Measurements from ENCODE around the gene BRIX1. TPM values are rescaled to one million over a fixed set of nuclear protein-coding genes. Genes with fewer than 3 reads are reported as not detected.

The BRIX1 gene
- total RNA-seq, 2 experiments from 2014 or later = 65.3 to 75.6 TPM

DNA sequence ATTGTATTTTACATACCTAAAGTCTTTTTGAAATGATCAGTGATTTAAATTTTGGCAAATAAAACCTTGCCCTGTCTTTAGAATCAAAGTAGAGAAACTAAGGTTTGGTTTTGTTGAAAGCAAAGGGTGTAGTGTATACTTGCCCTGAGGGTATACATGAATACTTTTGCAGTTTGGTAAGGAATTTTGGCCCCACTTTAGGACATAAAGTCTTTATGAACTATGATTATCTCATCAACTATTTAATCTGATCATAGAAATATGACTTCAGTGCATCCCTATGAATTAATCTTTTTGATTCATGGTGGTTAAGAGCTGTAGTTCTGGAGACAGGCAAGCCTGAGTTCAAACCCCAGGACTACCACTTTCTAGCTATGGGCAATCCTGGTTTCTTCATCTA is 17.9 kb upstream of the BRIX1 start:
- intact Hi-C loops (cut with micrococcal nuclease; ENCODE audit: unreplicated experiment) = loop anchor here (1.0 to 5.0 kb wide), 3 partner anchors 374 to 425 kb away; no protein-coding TSS in a partner anchor
- Histone ChIP-seq H4K20me1 (ENCODE audit: insufficient read depth, low read length) (no peaks in the 10 kb centered on the region), H3K4me3 (ENCODE audit: low read depth, low read length, poor library complexity, severe bottlenecking) (no peak overlapping the region), H3K36me3 (ENCODE audit: insufficient read depth, low read length) (peaks cover 14% of the 10 kb centered on the region), H3K9me3 (ENCODE audit: low read length) (no peaks in the 10 kb centered on the region), H3K27ac (ENCODE audit: low read depth, low read length, poor library complexity, severe bottlenecking) (no peak overlapping the region), H3K4me2 (ENCODE audit: low read length) (no peak overlapping the region), H3K4me1 (ENCODE audit: insufficient read depth, low read length, poor library complexity, severe bottlenecking) (no peaks in the 10 kb centered on the region), H2AFZ (ENCODE audit: low read length) (no peak overlapping the region), H3K9me2 (ENCODE audit: insufficient read depth, low read length) (no peaks in the 10 kb centered on the region), H3K79me2 (ENCODE audit: insufficient read depth, low read depth, low read length) (no peaks in the 10 kb centered on the region)
- no peak for TF ChIP-seq EZH2phosphoT487 (IDR thresholded peaks at IDR 0.05; ENCODE audit: borderline replicate concordance, low read depth, low read length)
- TF ChIP-seq, protein P1, sequence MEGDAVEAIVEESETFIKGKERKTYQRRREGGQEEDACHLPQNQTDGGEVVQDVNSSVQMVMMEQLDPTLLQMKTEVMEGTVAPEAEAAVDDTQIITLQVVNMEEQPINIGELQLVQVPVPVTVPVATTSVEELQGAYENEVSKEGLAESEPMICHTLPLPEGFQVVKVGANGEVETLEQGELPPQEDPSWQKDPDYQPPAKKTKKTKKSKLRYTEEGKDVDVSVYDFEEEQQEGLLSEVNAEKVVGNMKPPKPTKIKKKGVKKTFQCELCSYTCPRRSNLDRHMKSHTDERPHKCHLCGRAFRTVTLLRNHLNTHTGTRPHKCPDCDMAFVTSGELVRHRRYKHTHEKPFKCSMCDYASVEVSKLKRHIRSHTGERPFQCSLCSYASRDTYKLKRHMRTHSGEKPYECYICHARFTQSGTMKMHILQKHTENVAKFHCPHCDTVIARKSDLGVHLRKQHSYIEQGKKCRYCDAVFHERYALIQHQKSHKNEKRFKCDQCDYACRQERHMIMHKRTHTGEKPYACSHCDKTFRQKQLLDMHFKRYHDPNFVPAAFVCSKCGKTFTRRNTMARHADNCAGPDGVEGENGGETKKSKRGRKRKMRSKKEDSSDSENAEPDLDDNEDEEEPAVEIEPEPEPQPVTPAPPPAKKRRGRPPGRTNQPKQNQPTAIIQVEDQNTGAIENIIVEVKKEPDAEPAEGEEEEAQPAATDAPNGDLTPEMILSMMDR (conservative IDR thresholded peaks at IDR 0.05; ENCODE audit: low read length) = no peak
- no TSS peak for BruUV-seq (replicated peaks)
- DNase-seq (ENCODE audit: low spot score) = no peak
- ChIA-PET POLR2A (interaction anchor here (0.6 to 1.6 kb wide), 2 partner anchors 70 to 387 kb away, joined by 3 to 4 read pairs; no protein-coding TSS in a partner anchor), CTCF (ENCODE audit: unreplicated experiment) (no interaction called here)

DNA sequence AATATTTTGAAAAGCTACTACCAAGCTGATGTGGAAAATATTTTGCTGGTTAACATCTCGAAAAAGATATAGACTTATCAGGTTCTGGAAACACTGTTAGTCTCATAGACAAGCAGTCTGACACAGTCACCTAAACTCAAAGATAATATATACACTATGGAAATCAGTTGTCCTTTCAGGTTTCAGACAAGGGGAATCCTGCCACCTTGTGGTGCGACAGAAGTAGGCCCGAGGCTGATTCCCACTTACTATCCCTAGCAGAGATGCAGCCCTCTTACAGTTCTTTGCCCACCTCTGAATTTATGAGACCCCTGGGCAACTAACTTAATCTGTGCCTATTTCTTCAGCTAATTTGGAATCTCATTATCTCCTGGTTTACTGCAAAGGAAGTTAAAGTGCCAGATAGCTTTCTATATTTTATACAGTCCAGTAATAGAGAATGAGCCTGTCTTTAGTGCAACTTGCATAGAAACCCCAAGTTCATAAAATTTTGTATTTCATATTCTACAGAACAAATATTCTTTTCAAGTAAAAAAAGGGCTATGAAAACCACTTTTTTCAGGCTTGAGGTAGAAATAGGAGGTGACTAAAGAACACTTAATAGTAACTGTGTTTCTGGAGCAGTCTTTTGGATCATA is 17.1 kb upstream of the BRIX1 start:
- no peaks in the 10 kb centered on the region for H3K9me3 ChIP-seq (ENCODE audit: low read length)
- no peaks in the 10 kb centered on the region for H3K9me2 ChIP-seq (ENCODE audit: insufficient read depth, low read length)
- intact Hi-C loops (cut with micrococcal nuclease; ENCODE audit: unreplicated experiment) = loop anchor here (1.0 to 5.0 kb wide), 3 partner anchors 375 to 426 kb away; no protein-coding TSS in a partner anchor
- H3K4me3 ChIP-seq (ENCODE audit: low read depth, low read length, poor library complexity, severe bottlenecking) = no peak overlapping the region
- H3K4me2 ChIP-seq (ENCODE audit: low read length) = no peak overlapping the region
- H2AFZ ChIP-seq (ENCODE audit: low read length) = no peak overlapping the region
- no peaks in the 10 kb centered on the region for H3K79me2 ChIP-seq (ENCODE audit: insufficient read depth, low read depth, low read length)
- H3K27ac ChIP-seq (ENCODE audit: low read depth, low read length, poor library complexity, severe bottlenecking) = no peak overlapping the region
- no peaks in the 10 kb centered on the region for H3K4me1 ChIP-seq (ENCODE audit: insufficient read depth, low read length, poor library complexity, severe bottlenecking)
- POLR2A ChIA-PET = interaction anchor here (0.7 to 1.6 kb wide), 3 partner anchors 11 to 71 kb away, joined by 3 to 4 read pairs (median 4); no protein-coding TSS in a partner anchor
- TF ChIP-seq, protein P1 (conservative IDR thresholded peaks at IDR 0.05; ENCODE audit: low read length) = peak; percentile 95
- no peak for TF ChIP-seq EZH2phosphoT487 (IDR thresholded peaks at IDR 0.05; ENCODE audit: borderline replicate concordance, low read depth, low read length)
- CTCF ChIA-PET (ENCODE audit: unreplicated experiment) = no interaction called here
- BruUV-seq (replicated peaks) = no TSS peak
- H3K36me3 ChIP-seq (ENCODE audit: insufficient read depth, low read length) = peaks cover 21% of the 10 kb centered on the region
- peak; percentile 64 for DNase-seq (ENCODE audit: low spot score)
- no peaks in the 10 kb centered on the region for H4K20me1 ChIP-seq (ENCODE audit: insufficient read depth, low read length)

DNA sequence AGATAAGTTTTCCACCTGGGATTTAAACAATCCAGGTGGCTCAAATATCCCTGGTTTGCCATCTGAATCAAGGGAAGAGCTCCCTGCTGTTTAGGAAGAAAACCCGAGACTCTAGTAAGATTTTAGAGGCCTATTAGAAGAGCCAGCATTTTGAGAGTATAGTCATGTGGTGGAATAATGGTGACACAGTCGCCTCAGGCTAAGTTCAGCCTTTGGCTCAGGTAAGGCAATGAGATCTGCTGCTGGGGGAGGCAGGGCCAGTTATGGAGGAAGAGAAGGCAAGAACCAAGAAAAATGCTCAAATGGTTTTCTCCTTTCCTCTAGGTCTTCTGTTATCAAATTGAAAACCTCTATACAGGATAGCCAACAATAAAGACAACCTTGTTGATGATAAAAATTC is 16.4 kb upstream of the BRIX1 start:
- no peak overlapping the region for H3K4me3 ChIP-seq (ENCODE audit: low read depth, low read length, poor library complexity, severe bottlenecking)
- DNase-seq (ENCODE audit: low spot score) = no peak
- H4K20me1 ChIP-seq (ENCODE audit: insufficient read depth, low read length) = no peaks in the 10 kb centered on the region
- ChIA-PET CTCF (ENCODE audit: unreplicated experiment) (interaction anchor here (0.5 kb wide), 1 partner anchor 13 kb away, joined by 4 read pairs; no protein-coding TSS in a partner anchor), POLR2A (interaction anchor here (0.7 to 1.6 kb wide), 2 partner anchors 61 to 71 kb away, joined by 4 read pairs; no protein-coding TSS in a partner anchor)
- intact Hi-C loops (cut with micrococcal nuclease; ENCODE audit: unreplicated experiment) = loop anchor here (2.0 to 5.0 kb wide), 2 partner anchors 412 to 427 kb away; no protein-coding TSS in a partner anchor
- BruUV-seq (replicated peaks) = no TSS peak
- H3K4me1 ChIP-seq (ENCODE audit: insufficient read depth, low read length, poor library complexity, severe bottlenecking) = no peaks in the 10 kb centered on the region
- H3K27ac ChIP-seq (ENCODE audit: low read depth, low read length, poor library complexity, severe bottlenecking) = no peak overlapping the region
- no peak overlapping the region for H2AFZ ChIP-seq (ENCODE audit: low read length)
- no peak overlapping the region for H3K4me2 ChIP-seq (ENCODE audit: low read length)
- TF ChIP-seq EZH2phosphoT487 (IDR thresholded peaks at IDR 0.05; ENCODE audit: borderline replicate concordance, low read depth, low read length) = no peak
- TF ChIP-seq, protein P1 (conservative IDR thresholded peaks at IDR 0.05; ENCODE audit: low read length) = no peak
- no peaks in the 10 kb centered on the region for H3K9me3 ChIP-seq (ENCODE audit: low read length)
- no peaks in the 10 kb centered on the region for H3K79me2 ChIP-seq (ENCODE audit: insufficient read depth, low read depth, low read length)
- no peaks in the 10 kb centered on the region for H3K9me2 ChIP-seq (ENCODE audit: insufficient read depth, low read length)
- peaks cover 25% of the 10 kb centered on the region for H3K36me3 ChIP-seq (ENCODE audit: insufficient read depth, low read length)
